H1 (cell line): ENCODE data around the gene ELMO1. TPM values are rescaled to one million over a fixed set of nuclear protein-coding genes. Genes with fewer than 3 reads are reported as not detected.

Source experiments
- CTCF ChIA-PET: fragments of 300-600 bp; sonication (Branson Sonifier 250); formaldehyde crosslinking; loops from one replicate; lab custom pipeline; 2021; ENCODE audit not compliant: partially characterized antibody; lab: Charles Lee
- POLR2A ChIA-PET: fragments of 300-600 bp; sonication (Branson Sonifier 250); formaldehyde crosslinking; loops from one replicate; lab custom pipeline; 2021; ENCODE audit warnings: inconsistent platforms; ENCODE audit not compliant: partially characterized antibody; lab: Charles Lee
- DNase-seq, 2 experiments: peaks; one replicate each; pipeline versions ENCODE4 v3.0.0 to v3.0.0-alpha.2; 2010 to 2022; ENCODE audit warnings: low spot score in 2 of 2, low read depth in 1 of 2, mixed read lengths in 1 of 2
- FAIRE-seq: peaks from 2 replicates; lab custom pipeline; 2011; peaks lifted over from hg19 to GRCh38; lab: Jason Lieb, UNC
- H2AFZ ChIP-seq: 2 replicates; pipeline ENCODE4 v1.8.1; 2012; ENCODE audit warnings: low read length, inconsistent platforms
- H2AK5ac ChIP-seq: 2 replicates; pipeline ENCODE4 v1.6.1; 2013; ENCODE audit warnings: low read depth, low read length
- H2BK120ac ChIP-seq: replicated peaks from 2 replicates; pipeline ENCODE3; 2013; ENCODE audit warnings: low read depth, low read length, inconsistent platforms
- H2BK12ac ChIP-seq: 2 replicates; pipeline ENCODE4 v1.6.1; 2013; ENCODE audit warnings: low read depth, low read length
- H2BK15ac ChIP-seq: 2 replicates; pipeline ENCODE4 v1.6.1; 2013; ENCODE audit warnings: low read length
- H2BK20ac ChIP-seq: 2 replicates; pipeline ENCODE4 v1.6.1; 2013; ENCODE audit warnings: low read length
- H2BK5ac ChIP-seq: 2 replicates; pipeline ENCODE4 v1.6.1; 2013; ENCODE audit warnings: low read depth, low read length
- H3K14ac ChIP-seq: 2 replicates; pipeline ENCODE4 v1.6.1; 2013; ENCODE audit warnings: inconsistent platforms; ENCODE audit not compliant: insufficient read length
- H3K18ac ChIP-seq: 2 replicates; pipeline ENCODE4 v1.6.1; 2013; ENCODE audit warnings: low read length; ENCODE audit errors: extremely low read depth
- H3K23ac ChIP-seq: 2 replicates; pipeline ENCODE4 v1.6.1; 2013; ENCODE audit warnings: inconsistent platforms; ENCODE audit not compliant: insufficient read length
- H3K23me2 ChIP-seq: 2 replicates; pipeline ENCODE4 v1.6.1; 2013; ENCODE audit warnings: low read depth, low read length
- H3K27ac ChIP-seq: 2 replicates; pipeline ENCODE4 v1.6.1; 2011; ENCODE audit warnings: low read depth, low read length, inconsistent platforms
- H3K27me3 ChIP-seq, 4 experiments: replicated peaks in 1 of 4; 1 replicate in 1 of 4; 2 replicates in 3 of 4; pipeline versions ENCODE4 v1.6.1 to v1.8.1; 2011 to 2013; ENCODE audit warnings: low read length in 3 of 4, mild to moderate bottlenecking in 3 of 4, inconsistent platforms in 2 of 4, mixed read lengths in 2 of 4, moderate library complexity in 1 of 4; ENCODE audit not compliant: control insufficient read depth in 3 of 4, insufficient read depth in 3 of 4; ENCODE audit errors: extremely low read depth in 1 of 4
- H3K36me3 ChIP-seq, 4 experiments: 2 replicates each; pipeline versions ENCODE4 v1.6.1 to v1.8.1; 2011 to 2013; ENCODE audit warnings: mild to moderate bottlenecking in 4 of 4, low read length in 3 of 4, moderate library complexity in 2 of 4, control low read depth in 1 of 4, inconsistent platforms in 1 of 4; ENCODE audit not compliant: insufficient read depth in 4 of 4, control insufficient read depth in 2 of 4
- H3K4ac ChIP-seq: replicated peaks from 2 replicates; pipeline ENCODE3; 2013; ENCODE audit warnings: low read length, low read depth, mixed read lengths, inconsistent platforms; ENCODE audit not compliant: insufficient read length
- H3K4me1 ChIP-seq, 4 experiments: replicated peaks in 1 of 4; 1 replicate in 1 of 4; 2 replicates in 3 of 4; pipeline versions ENCODE4 v1.6.1 to v1.8.1; 2011 to 2013; ENCODE audit warnings: low read length in 3 of 4, inconsistent platforms in 2 of 4, mixed read lengths in 1 of 4; ENCODE audit not compliant: insufficient read depth in 4 of 4, control insufficient read depth in 3 of 4
- H3K4me2 ChIP-seq, 2 experiments: 2 replicates each; pipeline versions ENCODE4 v1.6.1 to v1.8.1; 2011 to 2013; ENCODE audit warnings: low read depth in 2 of 2, low read length in 2 of 2, control low read depth in 1 of 2, inconsistent platforms in 1 of 2, mild to moderate bottlenecking in 1 of 2; ENCODE audit not compliant: insufficient read depth in 1 of 2
- H3K4me3 ChIP-seq, 4 experiments: fragments of 200-600, 300-600 bp in 1 of 4; sonication (generic), shearing (Covaris generic), sonication (Bioruptor Twin) in 1 of 4; 2 replicates each; pipeline versions ENCODE4 v1.5.1 to v1.8.1; 2011 to 2016; ENCODE audit warnings: low read length in 4 of 4, low read depth in 3 of 4, control low read depth in 2 of 4, inconsistent platforms in 2 of 4, mild to moderate bottlenecking in 2 of 4, mixed read lengths in 1 of 4, moderate library complexity in 1 of 4; ENCODE audit not compliant: insufficient read depth in 2 of 4; ENCODE audit errors: extremely low read depth in 1 of 4
- H3K56ac ChIP-seq: replicated peaks from 2 replicates; pipeline ENCODE3; 2013; ENCODE audit warnings: low read depth, mild to moderate bottlenecking, mixed read lengths, low read length, inconsistent platforms; ENCODE audit not compliant: insufficient read length
- H3K79me1 ChIP-seq: 2 replicates; pipeline ENCODE4 v1.6.1; 2013; ENCODE audit warnings: low read depth, low read length, control low read depth
- H3K79me2 ChIP-seq, 2 experiments: 2 replicates each; pipeline versions ENCODE4 v1.6.1 to v1.8.1; 2012 to 2013; ENCODE audit warnings: low read length in 2 of 2, mild to moderate bottlenecking in 2 of 2, inconsistent platforms in 1 of 2; ENCODE audit not compliant: insufficient read depth in 2 of 2, control insufficient read depth in 1 of 2
- H3K9ac ChIP-seq, 4 experiments: replicated peaks in 1 of 4; 1 replicate in 1 of 4; 2 replicates in 3 of 4; pipeline versions ENCODE4 v1.6.1 to v1.8.1; 2011 to 2013; ENCODE audit warnings: low read depth in 3 of 4, low read length in 3 of 4, control low read depth in 2 of 4, mild to moderate bottlenecking in 2 of 4, moderate library complexity in 2 of 4, inconsistent platforms in 1 of 4; ENCODE audit errors: extremely low read depth in 1 of 4
- H3K9me3 ChIP-seq, 2 experiments: 2 replicates each; pipeline versions ENCODE4 v1.6.1 to v1.8.1; 2012 to 2013; ENCODE audit warnings: mild to moderate bottlenecking in 2 of 2, moderate library complexity in 2 of 2, control low read depth in 1 of 2, inconsistent platforms in 1 of 2, low read depth in 1 of 2, low read length in 1 of 2, mixed read lengths in 1 of 2; ENCODE audit not compliant: insufficient read depth in 2 of 2
- H4K20me1 ChIP-seq, 2 experiments: replicated peaks in 1 of 2; 2 replicates each; pipeline versions ENCODE3 to v1.8.1; 2011 to 2013; ENCODE audit warnings: inconsistent platforms in 2 of 2, low read length in 2 of 2, mild to moderate bottlenecking in 1 of 2; ENCODE audit not compliant: insufficient read depth in 2 of 2, control insufficient read depth in 1 of 2
- H4K5ac ChIP-seq: 2 replicates; pipeline ENCODE4 v1.6.1; 2013; ENCODE audit warnings: low read length, low read depth, mixed read lengths, inconsistent platforms; ENCODE audit not compliant: insufficient read length
- H4K8ac ChIP-seq: 2 replicates; pipeline ENCODE4 v1.8.0; 2013; ENCODE audit warnings: mild to moderate bottlenecking, moderate library complexity, low read length, inconsistent platforms; ENCODE audit not compliant: insufficient read depth; ENCODE audit errors: extremely low read depth
- H4K91ac ChIP-seq: replicated peaks from 2 replicates; pipeline ENCODE3; 2013; ENCODE audit warnings: low read length, mixed read lengths, inconsistent platforms; ENCODE audit not compliant: insufficient read length
- BRCA1 ChIP-seq: IDR thresholded peaks from 2 replicates; pipeline ENCODE4 v1.6.1; 2012; ENCODE audit warnings: low read depth, low read length, improper control_type of control experiment
- CEBPB ChIP-seq: IDR thresholded peaks from 2 replicates; pipeline ENCODE4 v1.6.1; 2012; ENCODE audit warnings: low read depth, low read length
- CTBP2 ChIP-seq: IDR thresholded peaks from 2 replicates; pipeline ENCODE4 v1.7.0; 2011; ENCODE audit warnings: borderline replicate concordance, mild to moderate bottlenecking, moderate library complexity, mixed read lengths, low read length; ENCODE audit not compliant: insufficient read depth, insufficient read length
- NANOG ChIP-seq: IDR thresholded peaks from 2 replicates; pipeline ENCODE4 v1.6.1; 2011; ENCODE audit warnings: low read length, low read depth, mild to moderate bottlenecking, inconsistent platforms; ENCODE audit not compliant: insufficient read depth, poor library complexity, severe bottlenecking
- RFX5 ChIP-seq: IDR thresholded peaks from 2 replicates; pipeline ENCODE4 v1.6.1; 2011; ENCODE audit warnings: low read depth, low read length, improper control_type of control experiment, borderline replicate concordance
- SP1 ChIP-seq: IDR thresholded peaks from 2 replicates; pipeline ENCODE4 v1.6.1; 2011; ENCODE audit warnings: low read depth, low read length
- SP2 ChIP-seq: IDR thresholded peaks from 2 replicates; pipeline ENCODE4 v1.6.1; 2012; ENCODE audit warnings: mild to moderate bottlenecking, low read length, inconsistent platforms
- TAF1 ChIP-seq: IDR thresholded peaks from 2 replicates; pipeline ENCODE4 v1.6.1; 2011; ENCODE audit warnings: mild to moderate bottlenecking, low read depth, low read length
- YY1 ChIP-seq: IDR thresholded peaks from 2 replicates; pipeline ENCODE4 v1.6.1; 2011; ENCODE audit warnings: low read depth, mild to moderate bottlenecking, low read length
- WGBS, 2 experiments: shearing (Covaris generic) in 1 of 2; methylation state at CpG; one replicate each; pipeline versions ENCODE4 v1.1.6 to v1.1.7; 2013 to 2015; ENCODE audit warnings: low lambda C conversion rate in 2 of 2, mixed read lengths in 2 of 2, inconsistent platforms in 1 of 2, low coverage in 1 of 2, missing lambda C conversion rate in 1 of 2; ENCODE audit not compliant: insufficient replicate concordance in 2 of 2, insufficient coverage in 1 of 2, insufficient read length in 1 of 2; ENCODE audit errors: extremely low coverage in 1 of 2, missing lambda C conversion rate in 1 of 2; 5-methylcytosine and 5-hydroxymethylcytosine counted together
- polyA plus RNA-seq, 7 experiments: library from polyadenylated mRNA; depleted of rRNA in 3 of 7; stranded (reverse) in 5 of 7; unstranded in 2 of 7; fragments of >200 nt in 5 of 7; fragments of 200-250 nt in 2 of 7; gene quantifications; 1 replicate in 5 of 7; 2 replicates in 1 of 7; 4 replicates in 1 of 7; pipeline versions ENCODE4 v1.2.1 to v1.2.3, GENCODE V29; 2011 to 2013; ENCODE audit warnings: missing spikeins in 2 of 7, mixed read lengths in 2 of 7
- total RNA-seq: library from RNA; stranded (reverse); fragmentation: NEBNext Ultra II Directional; extraction: Animal tissue kit (Norgen Biotek cat#: 25700); gene quantifications from 2 replicates; pipeline ENCODE4 v1.2.1, GENCODE V29; 2021

The ELMO1 gene
- total and polyA plus RNA-seq, 2 of the 8 experiments (the other 6 are each of a cell fraction or from before 2014, with no cell fraction given) = 18.4 to 21.0 TPM

DNA sequence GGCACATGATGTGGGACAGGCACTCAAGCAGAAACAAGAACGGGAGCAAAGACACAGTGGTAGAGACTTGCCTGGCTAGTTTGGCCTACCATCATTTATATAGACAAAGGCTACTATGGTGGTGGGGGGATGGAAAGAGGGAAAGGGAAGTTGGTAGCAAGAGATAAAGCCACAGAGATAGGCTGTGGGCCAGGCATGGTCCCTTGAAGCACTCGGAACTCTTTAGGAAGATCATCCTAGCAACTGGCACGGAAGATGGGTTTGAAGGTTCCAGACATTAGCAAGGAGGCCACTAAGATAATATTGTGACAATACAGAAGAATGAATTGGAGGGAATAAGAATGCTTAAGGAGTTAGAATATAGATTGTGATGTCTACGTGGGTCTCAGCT, 319.6 kb downstream of the ELMO1 start:
- Histone ChIP-seq H3K79me2 (no peaks in the 10 kb centered on the region), H2AFZ (no peak overlapping the region), H2AK5ac (no peak overlapping the region), H3K56ac (no peak overlapping the region), H3K4ac (no peak overlapping the region), H3K23ac (no peak overlapping the region), H3K27ac (no peak overlapping the region), H3K4me3 (no peak overlapping the region), H2BK12ac (no peak overlapping the region), H3K9ac (no peak overlapping the region), H3K14ac (no peak overlapping the region), H4K20me1 (no peaks in the 10 kb centered on the region), H3K79me1 (no peaks in the 10 kb centered on the region), H3K23me2 (no peaks in the 10 kb centered on the region), H3K9me3 (no peaks in the 10 kb centered on the region), H2BK5ac (no peak overlapping the region), H4K91ac (no peak overlapping the region), H3K27me3 (no peaks in the 10 kb centered on the region), H2BK20ac (no peak overlapping the region), H4K5ac (no peak overlapping the region), H2BK120ac (no peak overlapping the region), H2BK15ac (no peak overlapping the region), H3K4me1 (no peaks in the 10 kb centered on the region), H3K4me2 (no peak overlapping the region), H3K36me3 (no peaks in the 10 kb centered on the region), H4K8ac (no peak overlapping the region; the same call in 1 of the 2 replicates), H3K18ac (no peak overlapping the region)
- no peak for FAIRE-seq
- ChIA-PET CTCF (no interaction called here), POLR2A (no interaction called here)
- no peak for DNase-seq
- 78% methylated on average over 4 of the region's 4 CpGs; no CpG with 5 or more reads in 1 of the 2 experiments for WGBS, 2 experiments
- no peak for TF ChIP-seq RFX5
- no peak for TF ChIP-seq CEBPB
- TF ChIP-seq NANOG = no peak
- TF ChIP-seq SP2 = no peak
- no peak for TF ChIP-seq YY1
- no peak for TF ChIP-seq BRCA1
- TF ChIP-seq SP1 = no peak
- TF ChIP-seq TAF1 = no peak
- TF ChIP-seq CTBP2 = no peak
